Mucosa of rectum (tissue), 2 donors: Measurements from ENCODE around the gene EIF4G3.

Source experiments
- H3K27ac ChIP-seq, 2 donors: one replicate each; pipeline ENCODE4 v1.7.0; 2013; ENCODE audit warnings: inconsistent platforms in 2 of 2, low read depth in 2 of 2, low read length in 2 of 2
- H3K27me3 ChIP-seq, 2 donors: one replicate each; pipeline ENCODE4 v1.7.0; 2013; ENCODE audit warnings: low read length in 2 of 2; ENCODE audit not compliant: control insufficient read depth in 2 of 2, insufficient read depth in 2 of 2
- H3K36me3 ChIP-seq, 2 donors: one replicate each; pipeline ENCODE4 v1.7.0; 2013; ENCODE audit warnings: low read length in 2 of 2; ENCODE audit not compliant: control insufficient read depth in 2 of 2, insufficient read depth in 2 of 2
- H3K4me1 ChIP-seq, 2 donors: one replicate each; pipeline ENCODE4 v1.7.0; 2013; ENCODE audit warnings: low read length in 2 of 2, mild to moderate bottlenecking in 1 of 2; ENCODE audit not compliant: control insufficient read depth in 2 of 2, insufficient read depth in 2 of 2
- H3K4me3 ChIP-seq, 2 donors: one replicate each; pipeline ENCODE4 v1.7.0; 2013; ENCODE audit warnings: low read length in 2 of 2
- H3K9ac ChIP-seq, 2 donors: one replicate each; pipeline ENCODE4 v1.7.0; 2013; ENCODE audit warnings: low read length in 2 of 2, low read depth in 1 of 2, mild to moderate bottlenecking in 1 of 2
- H3K9me3 ChIP-seq, 2 donors: one replicate each; pipeline ENCODE4 v1.7.0; 2013; ENCODE audit warnings: low read length in 2 of 2; ENCODE audit not compliant: control insufficient read depth in 2 of 2
- donor health status: healthy.
- donor health status: Normal muscosa, but diverticular disease.

EIF4G3 gene

GRCh38 chr1:21003281-21004045, 173.2 kb downstream of the EIF4G3 start:
- no peak overlapping the region for H3K27ac ChIP-seq
- no peak overlapping the region for H3K9ac ChIP-seq
- no peaks in the 10 kb centered on the region for H3K4me1 ChIP-seq
- H3K4me3 ChIP-seq = no peak overlapping the region
- no peaks in the 10 kb centered on the region for H3K9me3 ChIP-seq
- H3K27me3 ChIP-seq = no peaks in the 10 kb centered on the region
- H3K36me3 ChIP-seq = peaks cover 11 to 12% of the 10 kb centered on the region in 2 donors

DNA sequence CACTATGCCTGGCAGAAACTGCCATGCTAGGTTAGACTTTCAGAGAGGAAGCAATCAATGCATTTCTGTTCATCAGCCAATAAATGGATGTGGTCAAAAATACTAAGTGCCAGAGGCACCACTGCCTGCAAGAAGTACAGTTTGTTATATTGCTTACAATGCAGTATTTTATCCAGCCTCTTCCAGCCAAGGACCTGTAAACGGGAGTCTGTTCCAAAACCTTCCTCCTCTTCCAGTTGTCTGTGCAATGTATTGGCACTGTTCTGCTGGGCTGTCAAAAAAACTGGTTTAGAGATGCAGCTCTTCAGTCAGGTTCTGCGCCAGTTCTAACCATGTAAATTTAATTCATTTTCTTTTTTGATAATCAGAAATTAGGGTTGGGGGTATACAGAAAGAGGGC, 175.7 kb downstream of the EIF4G3 start:
- no peak overlapping the region for H3K4me3 ChIP-seq
- no peaks in the 10 kb centered on the region for H3K9me3 ChIP-seq
- H3K36me3 ChIP-seq = peaks cover 11 to 12% of the 10 kb centered on the region in 2 donors
- H3K27me3 ChIP-seq = no peaks in the 10 kb centered on the region
- no peak overlapping the region for H3K9ac ChIP-seq
- peaks cover 0 to 3% of the 10 kb centered on the region in 2 donors for H3K4me1 ChIP-seq
- no peak overlapping the region for H3K27ac ChIP-seq

DNA sequence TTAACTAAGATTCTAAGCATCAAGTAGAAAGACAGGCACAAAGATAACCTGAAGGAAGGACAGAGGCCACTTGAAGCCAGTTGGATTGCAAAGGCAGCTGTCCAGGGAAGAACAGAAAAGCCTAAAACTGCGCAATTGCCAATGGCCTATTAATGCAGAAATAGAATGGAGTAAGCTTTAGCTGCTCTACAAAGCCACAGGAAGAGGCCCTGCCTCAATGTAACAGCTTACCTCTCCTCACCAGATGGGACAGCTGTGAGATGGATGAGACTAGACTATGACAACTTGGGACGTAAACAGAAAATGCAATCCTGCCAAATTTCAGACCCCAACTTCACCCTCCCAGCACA, 176.5 kb downstream of the EIF4G3 start:
- no peaks in the 10 kb centered on the region for H3K27me3 ChIP-seq
- no peaks in the 10 kb centered on the region for H3K9me3 ChIP-seq
- no peak overlapping the region for H3K27ac ChIP-seq
- H3K36me3 ChIP-seq = peaks cover 11 to 12% of the 10 kb centered on the region in 2 donors
- H3K4me3 ChIP-seq = no peak overlapping the region
- H3K9ac ChIP-seq = no peak overlapping the region
- H3K4me1 ChIP-seq = peaks cover 0 to 3% of the 10 kb centered on the region in 2 donors

GRCh38 chr1:20999525-21000244, 177.0 kb downstream of the EIF4G3 start:
- Histone ChIP-seq H3K9me3 (no peaks in the 10 kb centered on the region), H3K4me3 (no peak overlapping the region), H3K9ac (no peak overlapping the region), H3K36me3 (peaks cover 11 to 12% of the 10 kb centered on the region in 2 donors), H3K4me1 (peaks cover 0 to 3% of the 10 kb centered on the region in 2 donors), H3K27ac (no peak overlapping the region), H3K27me3 (no peaks in the 10 kb centered on the region)

DNA sequence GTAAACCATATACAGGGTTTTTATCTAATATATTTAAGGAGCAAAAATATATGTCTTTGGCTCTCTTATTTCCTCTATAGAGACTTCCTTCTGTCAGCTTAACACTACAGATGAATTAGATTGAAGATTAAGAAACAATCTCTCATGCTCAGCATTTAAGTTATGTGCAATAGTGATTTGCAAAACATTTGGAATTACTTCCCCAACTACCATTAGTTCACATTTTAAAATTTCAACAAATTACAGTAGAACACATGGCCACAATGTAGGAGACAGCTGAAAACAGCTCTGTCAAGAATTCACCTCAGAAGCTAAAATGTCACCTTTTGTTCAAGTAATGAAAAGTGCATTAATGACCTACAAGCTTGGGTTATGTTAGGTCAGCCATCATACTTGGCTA, 177.9 kb downstream of the EIF4G3 start:
- Histone ChIP-seq H3K4me3 (no peak overlapping the region), H3K9me3 (no peaks in the 10 kb centered on the region), H3K36me3 (peaks cover 11 to 12% of the 10 kb centered on the region in 2 donors), H3K4me1 (peaks cover 0 to 3% of the 10 kb centered on the region in 2 donors), H3K9ac (no peak overlapping the region), H3K27ac (no peak overlapping the region), H3K27me3 (no peaks in the 10 kb centered on the region)

DNA sequence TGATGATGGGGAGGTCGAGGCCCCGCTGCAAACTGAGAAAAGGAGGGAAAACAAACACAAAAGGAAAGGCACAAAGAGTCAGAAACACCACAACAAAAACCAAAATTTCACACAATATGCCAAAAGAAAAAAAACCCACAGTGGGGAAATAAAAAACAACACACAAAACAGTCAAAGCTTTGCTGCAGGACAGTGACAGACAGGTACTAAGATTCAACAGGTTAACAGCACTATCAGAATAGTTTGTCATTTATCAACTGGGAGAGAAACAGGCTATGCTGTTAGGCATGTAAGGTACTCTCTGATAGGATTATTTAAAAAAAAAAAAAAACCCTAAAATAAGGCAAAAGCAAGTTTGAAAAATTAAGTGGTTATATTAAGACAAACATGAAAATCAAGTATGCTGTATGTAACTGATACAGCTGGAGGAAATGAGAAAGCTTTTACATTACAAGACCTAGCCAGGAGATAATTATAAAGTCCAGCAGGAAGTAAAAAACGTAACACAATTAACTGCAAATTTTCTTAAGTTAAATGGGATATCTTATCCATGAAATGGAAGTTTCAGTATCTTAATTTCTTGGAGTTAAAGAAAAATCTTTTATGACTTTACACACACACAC, 179.0 kb downstream of the EIF4G3 start:
- Histone ChIP-seq H3K4me1 (peaks cover 0 to 3% of the 10 kb centered on the region in 2 donors), H3K9ac (no peak overlapping the region), H3K36me3 (peaks cover 11 to 12% of the 10 kb centered on the region in 2 donors), H3K27ac (no peak overlapping the region), H3K4me3 (no peak overlapping the region), H3K27me3 (no peaks in the 10 kb centered on the region), H3K9me3 (no peaks in the 10 kb centered on the region)

- peaks cover 6 to 9% of the 10 kb centered on the region in 2 donors for H3K36me3 ChIP-seq
- no peaks in the 10 kb centered on the region for H3K27me3 ChIP-seq
- peaks cover 0 to 3% of the 10 kb centered on the region in 2 donors for H3K4me1 ChIP-seq
- H3K27ac ChIP-seq = no peak overlapping the region
- no peak overlapping the region for H3K9ac ChIP-seq
- no peaks in the 10 kb centered on the region for H3K9me3 ChIP-seq
- H3K4me3 ChIP-seq = no peak overlapping the region
These were observed 180.1 kb downstream of the EIF4G3 start for GRCh38 chr1:20996554-20996953.

GRCh38 chr1:20993716-20994575, 182.8 kb downstream of the EIF4G3 start:
- Histone ChIP-seq H3K27ac (no peak overlapping the region), H3K4me3 (no peak overlapping the region), H3K27me3 (no peaks in the 10 kb centered on the region), H3K9me3 (no peaks in the 10 kb centered on the region), H3K9ac (no peak overlapping the region), H3K4me1 (peaks cover 0 to 3% of the 10 kb centered on the region in 2 donors), H3K36me3 (no peaks in the 10 kb centered on the region)

GRCh38 chr1:20992322-20993056, 184.2 kb downstream of the EIF4G3 start:
- Histone ChIP-seq H3K9me3 (no peaks in the 10 kb centered on the region), H3K9ac (no peak overlapping the region), H3K4me1 (peaks cover 0 to 3% of the 10 kb centered on the region in 2 donors), H3K36me3 (no peaks in the 10 kb centered on the region), H3K27me3 (no peaks in the 10 kb centered on the region), H3K4me3 (no peak overlapping the region), H3K27ac (no peak overlapping the region)
